ENCODE results near the gene PRKRA. TPM values are rescaled to one million over a fixed set of nuclear protein-coding genes. Genes with fewer than 3 reads are reported as not detected.

PRKRA gene
- total and polyA plus RNA-seq, 2 donors (not counting 3 experiments of a cell fraction or from before 2014, with no cell fraction given) = 31.0 to 46.6 TPM

DNA sequence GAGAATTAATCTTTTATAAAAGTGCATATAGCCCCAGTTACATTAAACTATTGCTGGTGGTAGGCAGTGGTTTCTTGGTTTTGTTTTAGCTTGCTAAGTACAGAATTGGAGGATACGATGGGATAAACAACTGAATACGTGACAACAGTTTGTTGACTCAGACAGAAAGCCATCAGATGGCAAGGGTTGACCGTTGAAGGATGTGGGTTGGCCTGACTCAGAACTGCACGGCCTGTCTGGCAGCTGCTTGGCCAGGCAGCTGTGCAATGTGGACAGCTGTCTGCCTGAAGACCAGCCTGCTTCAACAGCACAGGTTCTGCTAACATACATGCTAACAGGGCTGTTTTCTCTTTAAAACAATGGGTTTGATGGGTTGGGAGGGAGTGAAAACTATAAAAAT is 46.6 kb downstream of the PRKRA start:
- H2AFZ ChIP-seq (ENCODE audit: low read depth, low read length) = no peak overlapping the region
- peak; percentile 92 for DNase-seq (ENCODE audit: low read depth, low spot score)
- H3K4me3 ChIP-seq (replicated peaks in 1 of 3; ENCODE audit: insufficient read depth in 1 of 3, low read depth in 1 of 3, low read length in 3 of 3) = no peak overlapping the region
- no peak overlapping the region for H3K9ac ChIP-seq (replicated peaks; ENCODE audit: extremely low read depth, insufficient read depth, low read length)
- H3K79me2 ChIP-seq (ENCODE audit: control insufficient read depth, insufficient read depth, low read length) = no peaks in the 10 kb centered on the region
- BruUV-seq (replicated peaks) = no TSS peak
- ChIA-PET POLR2A (interaction anchor here (1.4 kb wide), 1 partner anchor 9 kb away, joined by 4 read pairs; no protein-coding TSS in a partner anchor), CTCF (interaction anchor here (0.7 to 3.5 kb wide), 9 partner anchors 9 to 272 kb away, joined by 3 to 61 read pairs (median 3); no protein-coding TSS in a partner anchor)
- intact Hi-C loops (cut with micrococcal nuclease) = loop anchor here (1.0 kb wide), 1 partner anchor 9 kb away; no protein-coding TSS in a partner anchor
- H4K20me1 ChIP-seq (replicated peaks; ENCODE audit: control insufficient read depth, extremely low read depth, insufficient read depth, low read length) = no peaks in the 10 kb centered on the region
- H3K27me3 ChIP-seq (ENCODE audit: control insufficient read depth in 2 of 2, insufficient read depth in 2 of 2, low read length in 2 of 2) = no peaks in the 10 kb centered on the region
- no peaks in the 10 kb centered on the region for H3K36me3 ChIP-seq (ENCODE audit: control insufficient read depth in 2 of 2, extremely low read depth in 1 of 2, insufficient read depth in 2 of 2, low read length in 2 of 2)
- no peaks in the 10 kb centered on the region for H3K9me3 ChIP-seq (replicated peaks; ENCODE audit: control insufficient read depth, insufficient read depth, low read length)
- H3K4me1 ChIP-seq (ENCODE audit: control insufficient read depth, extremely low read depth, insufficient read depth, low read length) = peaks cover 4% of the 10 kb centered on the region
- H3K4me2 ChIP-seq (ENCODE audit: insufficient read depth, low read length) = no peak overlapping the region
- H3K27ac ChIP-seq (ENCODE audit: insufficient read depth, low read depth, low read length) = no peak overlapping the region
- dilution Hi-C loops (cut with MboI; ENCODE audit: extremely low pct_ligation_motif_present, low sequenced_read_pairs) = no loop called here
- FAIRE-seq = peak; percentile 88
- no peaks in the 10 kb centered on the region for H3K9me1 ChIP-seq (replicated peaks; ENCODE audit: control insufficient read depth, extremely low read depth, insufficient read depth, low read length)
- TF ChIP-seq POLR2AphosphoS5 (IDR thresholded peaks at IDR 0.05; ENCODE audit: insufficient read depth, low read depth, low read length) = peak; percentile 76
- TF ChIP-seq MYC (IDR thresholded peaks at IDR 0.05; ENCODE audit: low read depth, low read length) = no peak
- no peak for TF ChIP-seq MAX (IDR thresholded peaks at IDR 0.05; ENCODE audit: insufficient read depth, insufficient read length)
- no peak for TF ChIP-seq EZH2 (IDR thresholded peaks at IDR 0.05; ENCODE audit: borderline replicate concordance, low read depth, low read length, severe bottlenecking)
- no peak for TF ChIP-seq POLR2A (IDR thresholded peaks at IDR 0.05; ENCODE audit: low read depth, low read length)
- TF ChIP-seq FOS (IDR thresholded peaks at IDR 0.05; ENCODE audit: borderline replicate concordance, insufficient read depth, low read length) = peak; percentile 94
- TF ChIP-seq GATA2 (IDR thresholded peaks at IDR 0.05; ENCODE audit: insufficient read depth, insufficient read length, low read depth, low read length) = peak; percentile 12
- TF ChIP-seq JUN (IDR thresholded peaks at IDR 0.05; ENCODE audit: borderline replicate concordance, insufficient read depth, insufficient read length, low read depth) = no peak
- TF ChIP-seq, protein P1, sequence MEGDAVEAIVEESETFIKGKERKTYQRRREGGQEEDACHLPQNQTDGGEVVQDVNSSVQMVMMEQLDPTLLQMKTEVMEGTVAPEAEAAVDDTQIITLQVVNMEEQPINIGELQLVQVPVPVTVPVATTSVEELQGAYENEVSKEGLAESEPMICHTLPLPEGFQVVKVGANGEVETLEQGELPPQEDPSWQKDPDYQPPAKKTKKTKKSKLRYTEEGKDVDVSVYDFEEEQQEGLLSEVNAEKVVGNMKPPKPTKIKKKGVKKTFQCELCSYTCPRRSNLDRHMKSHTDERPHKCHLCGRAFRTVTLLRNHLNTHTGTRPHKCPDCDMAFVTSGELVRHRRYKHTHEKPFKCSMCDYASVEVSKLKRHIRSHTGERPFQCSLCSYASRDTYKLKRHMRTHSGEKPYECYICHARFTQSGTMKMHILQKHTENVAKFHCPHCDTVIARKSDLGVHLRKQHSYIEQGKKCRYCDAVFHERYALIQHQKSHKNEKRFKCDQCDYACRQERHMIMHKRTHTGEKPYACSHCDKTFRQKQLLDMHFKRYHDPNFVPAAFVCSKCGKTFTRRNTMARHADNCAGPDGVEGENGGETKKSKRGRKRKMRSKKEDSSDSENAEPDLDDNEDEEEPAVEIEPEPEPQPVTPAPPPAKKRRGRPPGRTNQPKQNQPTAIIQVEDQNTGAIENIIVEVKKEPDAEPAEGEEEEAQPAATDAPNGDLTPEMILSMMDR (IDR thresholded peaks at IDR 0.05; ENCODE audit: extremely low read depth in 1 of 2, insufficient read depth in 1 of 2, low read depth in 1 of 2, low read length in 2 of 2) = no peak

Measured in endothelial cell of umbilical vein (primary cell).